ENCODE measurements around the gene MACROD2. TPM values are rescaled to one million over a fixed set of nuclear protein-coding genes. Genes with fewer than 3 reads are reported as not detected.

MACROD2 gene
- total RNA-seq, 2 donors from 2014 or later = not detected

- no peak overlapping the region for H3K27ac Mint-ChIP-seq
- no peaks in the 10 kb centered on the region for H3K4me1 Mint-ChIP-seq (ENCODE audit: low read depth)
- H3K36me3 Mint-ChIP-seq (ENCODE audit: insufficient read depth in 2 of 2) = no peaks in the 10 kb centered on the region
- peaks cover 0 to 4% of the 10 kb centered on the region in 2 donors for H3K9me3 Mint-ChIP-seq
- no peak for ATAC-seq (replicated peaks in 1 of 2)
- no peak for DNase-seq
- no peaks in the 10 kb centered on the region for H3K27me3 Mint-ChIP-seq (ENCODE audit: low read depth)
- H3K4me3 Mint-ChIP-seq = no peak overlapping the region
These were observed 1601.0 kb downstream of the MACROD2 start for GRCh38 chr20:15596220-15596890.

- H3K27ac Mint-ChIP-seq = no peak overlapping the region
- no peaks in the 10 kb centered on the region for H3K27me3 Mint-ChIP-seq (ENCODE audit: low read depth)
- H3K4me3 Mint-ChIP-seq = no peak overlapping the region
- H3K9me3 Mint-ChIP-seq = peaks cover under 1 to 4% of the 10 kb centered on the region in 2 donors
- no peaks in the 10 kb centered on the region for H3K36me3 Mint-ChIP-seq (ENCODE audit: insufficient read depth in 2 of 2)
- ATAC-seq (replicated peaks in 1 of 2) (no peak), DNase-seq (no peak)
- H3K4me1 Mint-ChIP-seq (ENCODE audit: low read depth) = no peaks in the 10 kb centered on the region
These were observed 1602.0 kb downstream of the MACROD2 start for GRCh38 chr20:15597306-15597705.

GRCh38 chr20:15599961-15600360 lies 1604.6 kb downstream of the MACROD2 start:
- no peak for ATAC-seq (replicated peaks in 1 of 2)
- no peak overlapping the region for H3K4me3 Mint-ChIP-seq
- no peak for DNase-seq
- H3K36me3 Mint-ChIP-seq (ENCODE audit: insufficient read depth in 2 of 2) = no peaks in the 10 kb centered on the region
- H3K4me1 Mint-ChIP-seq (ENCODE audit: low read depth) = no peaks in the 10 kb centered on the region
- H3K27me3 Mint-ChIP-seq (ENCODE audit: low read depth) = no peaks in the 10 kb centered on the region
- H3K9me3 Mint-ChIP-seq = peaks cover 4% of the 10 kb centered on the region in 2 donors
- H3K27ac Mint-ChIP-seq = no peak overlapping the region

- Mint-ChIP-seq H3K4me3 (no peak overlapping the region), H3K4me1 (ENCODE audit: low read depth) (no peaks in the 10 kb centered on the region), H3K9me3 (peaks cover 4 to 7% of the 10 kb centered on the region in 2 donors), H3K27ac (no peak overlapping the region), H3K36me3 (ENCODE audit: insufficient read depth in 2 of 2) (no peaks in the 10 kb centered on the region), H3K27me3 (ENCODE audit: low read depth) (no peaks in the 10 kb centered on the region)
- no peak for ATAC-seq (replicated peaks in 1 of 2)
- DNase-seq = no peak
These were observed 1605.2 kb downstream of the MACROD2 start for GRCh38 chr20:15600565-15600964.

- H3K27me3 Mint-ChIP-seq (ENCODE audit: low read depth) = no peaks in the 10 kb centered on the region
- DNase-seq (no peak), ATAC-seq (replicated peaks in 1 of 2) (no peak)
- H3K27ac Mint-ChIP-seq = no peak overlapping the region
- H3K9me3 Mint-ChIP-seq = peaks cover 2 to 7% of the 10 kb centered on the region in 2 donors
- no peak overlapping the region for H3K4me3 Mint-ChIP-seq
- H3K4me1 Mint-ChIP-seq (ENCODE audit: low read depth) = no peaks in the 10 kb centered on the region
- no peaks in the 10 kb centered on the region for H3K36me3 Mint-ChIP-seq (ENCODE audit: insufficient read depth in 2 of 2)
These were observed 1608.2 kb downstream of the MACROD2 start for GRCh38 chr20:15603506-15603905.

- DNase-seq (no peak), ATAC-seq (replicated peaks in 1 of 2) (no peak)
- Mint-ChIP-seq H3K4me1 (ENCODE audit: low read depth) (no peaks in the 10 kb centered on the region), H3K27ac (no peak overlapping the region), H3K9me3 (peaks cover 2 to 7% of the 10 kb centered on the region in 2 donors), H3K27me3 (ENCODE audit: low read depth) (no peaks in the 10 kb centered on the region), H3K36me3 (ENCODE audit: insufficient read depth in 2 of 2) (no peaks in the 10 kb centered on the region), H3K4me3 (no peak overlapping the region)
These were observed 1608.9 kb downstream of the MACROD2 start for GRCh38 chr20:15603978-15604805.

GRCh38 chr20:15609921-15610320 lies 1614.6 kb downstream of the MACROD2 start:
- Mint-ChIP-seq H3K4me1 (ENCODE audit: low read depth) (no peaks in the 10 kb centered on the region), H3K36me3 (ENCODE audit: insufficient read depth in 2 of 2) (no peaks in the 10 kb centered on the region), H3K9me3 (peaks cover 4 to 7% of the 10 kb centered on the region in 2 donors), H3K27me3 (ENCODE audit: low read depth) (no peaks in the 10 kb centered on the region), H3K27ac (no peak overlapping the region), H3K4me3 (no peak overlapping the region)
- ATAC-seq (replicated peaks in 1 of 2) (no peak), DNase-seq (no peak)

GRCh38 chr20:15610787-15611186 lies 1615.5 kb downstream of the MACROD2 start:
- Mint-ChIP-seq H3K4me1 (ENCODE audit: low read depth) (no peaks in the 10 kb centered on the region), H3K9me3 (peaks cover 4 to 9% of the 10 kb centered on the region in 2 donors), H3K27ac (no peak overlapping the region), H3K27me3 (ENCODE audit: low read depth) (no peaks in the 10 kb centered on the region), H3K4me3 (no peak overlapping the region), H3K36me3 (ENCODE audit: insufficient read depth in 2 of 2) (no peaks in the 10 kb centered on the region)
- no peak for DNase-seq
- no peak for ATAC-seq (replicated peaks in 1 of 2)

- H3K27me3 Mint-ChIP-seq (ENCODE audit: low read depth) = no peaks in the 10 kb centered on the region
- ATAC-seq (replicated peaks in 1 of 2) = no peak
These were observed 1616.2 kb downstream of the MACROD2 start for GRCh38 chr20:15611541-15611940.

GRCh38 chr20:15612198-15612597 lies 1616.9 kb downstream of the MACROD2 start:
- peaks cover 7 to 11% of the 10 kb centered on the region in 2 donors for H3K9me3 Mint-ChIP-seq
- no peaks in the 10 kb centered on the region for H3K27me3 Mint-ChIP-seq (ENCODE audit: low read depth)
- ATAC-seq (replicated peaks in 1 of 2) = no peak
- no peak overlapping the region for H3K27ac Mint-ChIP-seq
- H3K4me1 Mint-ChIP-seq (ENCODE audit: low read depth) = no peaks in the 10 kb centered on the region
- H3K4me3 Mint-ChIP-seq = no peak overlapping the region
- peaks cover 0 to 2% of the 10 kb centered on the region in 2 donors for H3K36me3 Mint-ChIP-seq (ENCODE audit: insufficient read depth in 2 of 2)
- DNase-seq = no peak

More at GRCh38 chr20:15611541-15611940, 1616.2 kb downstream of the MACROD2 start:
- H3K36me3 Mint-ChIP-seq (ENCODE audit: insufficient read depth in 2 of 2) = peaks cover 0 to under 1% of the 10 kb centered on the region in 2 donors
- no peak for DNase-seq
- no peak overlapping the region for H3K27ac Mint-ChIP-seq
- H3K4me1 Mint-ChIP-seq (ENCODE audit: low read depth) = no peaks in the 10 kb centered on the region
- peaks cover 5 to 10% of the 10 kb centered on the region in 2 donors for H3K9me3 Mint-ChIP-seq
- H3K4me3 Mint-ChIP-seq = no peak overlapping the region

GRCh38 chr20:15612769-15613168 lies 1617.5 kb downstream of the MACROD2 start:
- Mint-ChIP-seq H3K4me3 (no peak overlapping the region), H3K27ac (no peak overlapping the region), H3K36me3 (ENCODE audit: insufficient read depth in 2 of 2) (peaks cover 2% of the 10 kb centered on the region in 2 donors), H3K4me1 (ENCODE audit: low read depth) (no peaks in the 10 kb centered on the region), H3K27me3 (ENCODE audit: low read depth) (no peaks in the 10 kb centered on the region), H3K9me3 (peaks cover 8 to 13% of the 10 kb centered on the region in 2 donors)
- ATAC-seq (replicated peaks in 1 of 2) (no peak), DNase-seq (no peak)

GRCh38 chr20:15613530-15613929 lies 1618.2 kb downstream of the MACROD2 start:
- no peak overlapping the region for H3K27ac Mint-ChIP-seq
- peaks cover 2% of the 10 kb centered on the region in 2 donors for H3K36me3 Mint-ChIP-seq (ENCODE audit: insufficient read depth in 2 of 2)
- peaks cover 8 to 14% of the 10 kb centered on the region in 2 donors for H3K9me3 Mint-ChIP-seq
- no peak overlapping the region for H3K4me3 Mint-ChIP-seq
- ATAC-seq (replicated peaks in 1 of 2) = no peak
- no peak for DNase-seq
- no peaks in the 10 kb centered on the region for H3K4me1 Mint-ChIP-seq (ENCODE audit: low read depth)
- H3K27me3 Mint-ChIP-seq (ENCODE audit: low read depth) = no peaks in the 10 kb centered on the region

GRCh38 chr20:15616626-15617025 lies 1621.3 kb downstream of the MACROD2 start:
- Mint-ChIP-seq H3K27me3 (ENCODE audit: low read depth) (no peaks in the 10 kb centered on the region), H3K9me3 (peaks cover 5 to 15% of the 10 kb centered on the region in 2 donors), H3K27ac (no peak overlapping the region), H3K4me3 (no peak overlapping the region), H3K36me3 (ENCODE audit: insufficient read depth in 2 of 2) (peaks cover 2% of the 10 kb centered on the region in 2 donors), H3K4me1 (ENCODE audit: low read depth) (no peaks in the 10 kb centered on the region)
- DNase-seq (no peak), ATAC-seq (replicated peaks in 1 of 2) (no peak)

All from activated T-cell treated with anti-CD3 and anti-CD28 coated beads, Interleukin-2, amount 50 U/mL, for 72 hours (primary cell).